GM12878 (cell line): ENCODE data around the gene MMP14. TPM values are rescaled to one million over a fixed set of nuclear protein-coding genes. Genes with fewer than 3 reads are reported as not detected.

Experiments used
- CBX5 ChIP-seq: sonication (generic); IDR thresholded peaks from 2 replicates; pipeline ENCODE4 v1.6.1; 2016; ENCODE audit warnings: low read depth, moderate library complexity, mild to moderate bottlenecking, inconsistent platforms
- CUX1 ChIP-seq: IDR thresholded peaks from 2 replicates; pipeline ENCODE4 v1.6.1; 2012; ENCODE audit warnings: improper control_type of control experiment, low read depth, low read length; ENCODE audit not compliant: insufficient replicate concordance
- EZH2 ChIP-seq: IDR thresholded peaks from 2 replicates; pipeline ENCODE4 v1.6.1; 2012; ENCODE audit warnings: low read depth, mild to moderate bottlenecking, control low read depth, inconsistent platforms, low read length, borderline replicate concordance; ENCODE audit not compliant: control insufficient read depth
- HDGF ChIP-seq: fragments of 450-650 bp; IDR thresholded peaks from 2 replicates; pipeline ENCODE4 v1.6.1; 2016; ENCODE audit warnings: antibody characterized with exemption
- NRF1 ChIP-seq: conservative IDR thresholded peaks from 2 replicates; pipeline ENCODE4 v1.6.1; 2011; ENCODE audit warnings: mild to moderate bottlenecking, low read depth, low read length, improper control_type of control experiment
- PAX5 ChIP-seq: IDR thresholded peaks from 2 replicates; pipeline ENCODE4 v1.6.1; 2011; ENCODE audit warnings: low read depth, low read length, borderline replicate concordance
- PBX3 ChIP-seq: IDR thresholded peaks from 2 replicates; pipeline ENCODE4 v1.6.1; 2011; ENCODE audit warnings: mild to moderate bottlenecking, low read depth, low read length, moderate library complexity; ENCODE audit not compliant: insufficient replicate concordance
- RAD51 ChIP-seq: fragments of 450-650 bp; IDR thresholded peaks from 2 replicates; pipeline ENCODE4 v1.6.1; 2016; ENCODE audit warnings: moderate library complexity, mild to moderate bottlenecking, inconsistent platforms
- RB1 ChIP-seq: fragments of 450-650 bp; formaldehyde crosslinking; IDR thresholded peaks from 2 replicates; pipeline ENCODE4 v1.6.1; 2017; ENCODE audit warnings: mild to moderate bottlenecking, borderline replicate concordance
- REST ChIP-seq: IDR thresholded peaks from 2 replicates; pipeline ENCODE4 v1.6.1; 2012; ENCODE audit warnings: mild to moderate bottlenecking, low read depth, low read length
- SP1 ChIP-seq: IDR thresholded peaks from one replicate; pipeline ENCODE4 v1.6.1; 2011; ENCODE audit warnings: low read depth, low read length
- WRNIP1 ChIP-seq: IDR thresholded peaks from 2 replicates; pipeline ENCODE4 v1.6.1; 2011; ENCODE audit warnings: low read depth, low read length, improper control_type of control experiment, borderline replicate concordance
- ZBTB33 ChIP-seq: fragments of 450-650 bp; IDR thresholded peaks from 2 replicates; pipeline ENCODE4 v1.6.1; 2017; ENCODE audit warnings: mild to moderate bottlenecking
- ZNF622 ChIP-seq: fragments of 450-650 bp; IDR thresholded peaks from 2 replicates; pipeline ENCODE4 v1.6.1; 2017; ENCODE audit warnings: mild to moderate bottlenecking, inconsistent platforms
- polyA plus RNA-seq, 11 experiments: library from polyadenylated mRNA; depleted of rRNA in 4 of 11; unstranded in 6 of 11; stranded (reverse) in 5 of 11; fragments of >200 nt; fragmentation: Nextera tagmentation in 4 of 11; fragmentation: Illumina TruSeq in 1 of 11; extraction: Ambion mirVana in 4 of 11; extraction: Trizol in 1 of 11; gene quantifications; 1 replicate in 1 of 11; 2 replicates in 10 of 11; pipeline versions ENCODE4 v1.2.1 to v1.2.3, GENCODE V29; 2011 to 2016; ENCODE audit warnings: inconsistent platforms in 2 of 11, missing spikeins in 2 of 11, low read depth in 1 of 11
- total RNA-seq, 4 experiments: library from RNA; depleted of rRNA in 3 of 4; stranded (reverse); fragments of >200 nt in 3 of 4; fragmentation: Illumina TruSeq in 1 of 4; extraction: Trizol in 1 of 4; gene quantifications; 2 replicates each; pipeline versions ENCODE4 v1.2.1 to v1.2.3, GENCODE V29; 2013 to 2021
- TF ChIP-seq, protein P1 (sequence below): fragments of 450-650 bp; IDR thresholded peaks from 2 replicates; pipeline ENCODE4 v1.6.1; 2016; ENCODE audit warnings: mild to moderate bottlenecking

Gene MMP14
- total and polyA plus RNA-seq, 10 of the 15 experiments (the other 5 are each of a cell fraction or from before 2014, with no cell fraction given), result 0.31 to 1.9 (median 0.70) TPM; not detected in 2

DNA sequence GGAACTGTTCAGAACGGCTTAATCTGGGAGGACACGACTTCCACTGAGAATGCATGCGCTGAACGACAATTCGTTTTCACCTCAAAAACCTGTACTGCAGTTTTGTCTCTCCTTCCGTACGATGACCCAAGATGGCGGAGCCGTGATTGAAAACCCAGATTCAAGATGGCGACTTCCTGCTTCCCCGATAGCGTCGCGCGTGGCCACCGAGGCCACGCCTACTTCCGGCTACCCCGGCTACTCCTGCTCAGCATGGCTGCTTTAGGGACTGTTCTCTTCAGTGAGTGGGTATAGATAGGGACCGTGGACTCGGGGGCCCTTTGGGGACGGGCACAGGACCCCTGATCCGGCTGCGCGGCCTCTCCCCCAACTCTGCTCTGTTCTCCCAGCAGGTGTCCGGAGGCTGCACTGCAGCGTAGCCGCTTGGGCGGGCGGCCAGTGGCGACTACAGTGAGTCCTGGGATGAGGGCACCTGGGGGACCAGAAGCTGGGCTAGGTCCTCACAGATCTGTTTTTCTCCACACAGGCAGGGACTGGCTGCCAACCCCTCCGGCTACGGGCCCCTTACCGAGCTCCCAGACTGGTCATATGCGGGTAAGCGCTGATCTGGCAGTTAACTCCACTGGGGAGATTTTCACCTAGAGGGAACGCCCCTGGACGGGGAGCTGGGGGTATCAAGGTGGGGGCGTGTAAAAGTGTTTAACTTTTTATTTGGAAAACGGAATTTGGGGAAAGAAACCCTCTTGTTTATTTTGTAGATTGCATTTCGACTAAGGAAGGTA is 6.5 kb upstream of the MMP14 start, which contains the start of gene MRPL52 (continued):
- TF ChIP-seq CUX1 (no peak), ZNF622 (no peak), PAX5 (no peak), HDGF (no peak), ZBTB33 (no peak), PBX3 (no peak), NRF1 (no peak), SP1 (no peak), REST (no peak), EZH2 (no peak), RB1 (0 out of 2 replicates have a peak, but pooled peaks have one; percentile 63), WRNIP1 (no peak), CBX5 (no peak), RAD51 (peak; percentile 28; the same call in 1 of the 2 replicates)
- TF ChIP-seq, protein P1, sequence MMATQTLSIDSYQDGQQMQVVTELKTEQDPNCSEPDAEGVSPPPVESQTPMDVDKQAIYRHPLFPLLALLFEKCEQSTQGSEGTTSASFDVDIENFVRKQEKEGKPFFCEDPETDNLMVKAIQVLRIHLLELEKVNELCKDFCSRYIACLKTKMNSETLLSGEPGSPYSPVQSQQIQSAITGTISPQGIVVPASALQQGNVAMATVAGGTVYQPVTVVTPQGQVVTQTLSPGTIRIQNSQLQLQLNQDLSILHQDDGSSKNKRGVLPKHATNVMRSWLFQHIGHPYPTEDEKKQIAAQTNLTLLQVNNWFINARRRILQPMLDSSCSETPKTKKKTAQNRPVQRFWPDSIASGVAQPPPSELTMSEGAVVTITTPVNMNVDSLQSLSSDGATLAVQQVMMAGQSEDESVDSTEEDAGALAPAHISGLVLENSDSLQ, result peak; percentile 38; the same call in 1 of the 2 replicates
